Stimulated activated CD4-positive, alpha-beta T cell treated with anti-CD3 and anti-CD28 coated beads, Interleukin-12 subunit alpha, Interleukin-12 subunit beta, amount 100 ng/mL, for 48 hours (primary cell): Measurements from ENCODE around the gene PKM.

Experiments used
- DNase-seq, 3 donors: peaks; one replicate each; pipeline ENCODE4 v3.0.0-alpha.2; 2020; ENCODE audit warnings: low read depth in 2 of 3, low spot score in 1 of 3

The PKM gene

DNA sequence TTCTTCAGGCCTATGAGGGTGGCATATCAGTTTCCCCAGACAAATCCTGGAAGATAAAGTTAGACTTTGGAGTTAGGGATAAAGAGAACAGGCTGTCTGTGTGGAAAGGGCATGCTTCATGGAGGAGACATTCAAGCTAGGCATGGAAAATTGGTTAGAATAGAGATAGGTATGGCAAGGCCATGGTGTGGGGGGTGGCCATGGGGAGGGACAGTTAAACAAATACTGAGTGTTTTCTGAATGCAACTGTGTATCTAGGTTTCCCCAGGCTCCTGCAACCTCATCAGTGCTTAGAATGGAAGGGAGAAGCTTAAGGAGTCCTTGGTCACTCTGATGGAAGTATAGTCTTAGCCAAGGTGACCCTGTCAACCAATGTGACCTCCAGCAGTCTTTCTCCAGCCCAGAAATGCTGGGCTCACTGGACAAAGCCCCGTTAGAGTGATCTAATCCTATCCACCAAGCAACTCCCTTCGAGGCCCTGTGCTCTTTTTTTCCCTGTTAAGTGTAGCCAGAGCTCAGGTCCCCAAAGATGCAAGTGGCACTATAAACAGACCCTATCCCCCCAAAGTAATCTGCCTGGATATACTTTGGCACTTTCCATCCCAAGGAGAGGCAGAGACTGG is 5.5 kb upstream of the PKM start:
- DNase-seq: no peak

DNA sequence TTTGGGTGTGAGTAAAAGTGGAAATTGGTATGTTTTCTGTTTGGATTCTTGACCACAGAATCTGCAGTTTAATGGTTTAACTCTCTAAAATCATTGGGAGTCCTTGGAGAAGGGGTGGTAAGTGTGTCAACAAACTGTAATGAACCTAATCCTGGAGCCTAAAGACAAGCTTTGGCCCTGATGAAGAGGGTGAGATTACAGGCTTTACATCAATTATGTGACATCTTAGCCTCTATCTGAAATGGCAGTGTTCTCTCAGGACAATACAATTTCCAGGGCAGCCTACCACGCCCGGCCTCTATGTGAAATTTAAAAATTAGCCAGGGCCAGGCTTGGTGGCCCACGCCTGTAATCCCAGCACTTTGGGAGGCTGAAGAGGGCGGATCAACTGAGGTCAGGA is 4.3 kb upstream of the PKM start:
- no peak for DNase-seq

DNA sequence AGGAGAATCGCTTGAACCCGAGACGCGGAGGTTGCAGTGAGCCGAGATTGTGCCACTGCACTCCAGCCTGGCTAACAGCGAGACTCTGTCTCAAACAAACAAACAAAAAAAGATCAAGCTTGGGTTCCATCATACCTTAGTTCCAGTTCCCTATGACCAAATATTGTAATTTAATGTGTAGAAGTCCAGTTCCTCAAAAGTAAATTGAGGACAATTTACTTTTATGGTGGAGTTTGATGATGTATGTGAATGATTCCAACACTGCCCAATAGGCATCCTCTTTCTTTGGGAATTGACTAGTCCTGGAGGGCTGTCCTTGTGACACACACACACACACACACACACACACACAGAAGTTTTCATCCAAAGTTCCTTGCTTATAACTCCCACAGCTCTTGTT is 2.8 kb upstream of the PKM start:
- no peak for DNase-seq

DNA sequence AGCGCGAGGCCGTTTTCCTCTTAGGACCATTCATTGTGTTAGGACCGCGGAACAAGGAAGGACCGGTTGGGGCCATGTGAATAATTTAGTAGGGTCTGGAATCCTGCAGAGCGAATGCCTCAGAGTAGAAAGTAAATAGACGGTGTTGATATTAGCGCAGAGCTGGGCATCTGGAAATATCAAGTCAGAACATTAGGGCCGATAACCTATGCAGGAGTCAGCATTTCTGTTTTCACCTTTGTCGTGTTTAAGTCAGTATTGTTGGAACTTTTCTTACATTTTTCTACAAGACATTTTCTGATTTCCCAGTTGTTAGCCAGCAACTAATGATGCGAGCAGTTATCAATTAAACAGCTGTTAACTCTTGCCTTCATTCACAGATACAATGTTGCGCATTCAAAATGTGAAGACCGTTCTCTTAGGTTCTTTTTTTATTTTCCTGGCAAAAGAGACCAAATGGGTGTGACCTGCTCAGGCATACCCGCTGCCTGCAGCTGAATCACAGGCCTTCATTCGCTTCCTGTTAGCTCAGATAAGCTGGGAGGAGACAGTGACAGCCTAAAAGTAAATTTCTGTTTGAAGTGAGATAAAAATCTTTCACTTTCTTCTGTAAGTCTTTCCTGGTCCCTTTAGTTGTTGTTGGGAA is 966 bp upstream of the PKM start:
- DNase-seq: peak in 1 of 3 donors; percentile 33

DNA sequence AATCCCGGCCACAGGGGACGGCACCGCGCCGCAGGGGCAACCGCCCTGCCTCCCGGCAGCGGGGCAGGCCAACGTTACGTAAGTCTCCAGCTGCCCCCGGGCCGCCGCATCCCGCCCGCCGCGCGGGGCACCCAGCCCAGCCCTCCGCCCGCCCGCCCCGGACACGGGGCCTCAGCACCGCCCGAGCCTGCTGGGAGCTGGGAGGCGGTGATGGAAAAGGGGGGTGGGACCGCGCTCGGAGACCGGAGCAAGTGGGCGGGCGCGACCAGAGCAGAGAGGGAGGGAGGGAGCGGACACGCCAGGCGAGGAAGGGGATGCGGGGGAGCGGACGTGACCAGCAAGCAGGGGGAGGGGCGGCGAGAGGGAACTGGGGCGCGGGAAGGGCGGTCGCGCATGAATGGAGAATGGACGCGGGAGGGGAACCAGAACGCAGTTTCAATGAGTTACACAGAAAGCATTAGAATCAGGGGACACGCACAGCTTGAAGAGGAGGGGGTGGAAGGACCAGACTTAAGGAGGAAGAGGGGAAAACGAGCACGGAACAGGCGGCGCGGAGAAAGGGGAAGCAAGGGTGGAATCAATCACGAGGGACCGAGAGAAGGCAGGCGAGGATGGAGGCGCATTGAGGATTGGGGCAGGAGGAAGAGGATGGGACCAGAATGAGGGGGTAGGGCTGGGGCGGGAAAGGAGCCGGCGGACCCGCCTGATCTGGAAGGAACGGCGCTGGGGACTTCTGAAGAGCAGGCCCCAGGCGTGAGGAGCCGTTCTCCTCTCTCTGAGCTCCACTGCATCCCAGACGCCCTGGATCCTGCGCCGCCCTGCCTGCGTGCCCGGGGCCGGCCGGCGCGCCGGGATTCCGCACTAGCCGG is 559 bp downstream of the PKM start:
- peak; percentile 85 to 93 (median 88) for DNase-seq

DNA sequence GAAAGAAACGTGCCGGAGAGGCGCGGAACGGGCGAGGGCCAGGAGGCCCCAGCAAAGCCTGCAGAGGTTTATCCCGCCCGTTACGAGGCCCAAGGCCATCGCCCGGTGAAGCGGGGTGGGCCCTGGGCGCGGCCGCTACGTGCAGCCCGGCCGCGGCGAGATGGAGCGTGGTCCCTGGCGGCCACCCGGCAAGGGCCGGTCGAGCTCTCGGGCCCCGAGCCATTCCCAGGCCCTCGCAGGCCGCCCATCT is 1.1 kb downstream of the PKM start:
- no peak for DNase-seq

DNA sequence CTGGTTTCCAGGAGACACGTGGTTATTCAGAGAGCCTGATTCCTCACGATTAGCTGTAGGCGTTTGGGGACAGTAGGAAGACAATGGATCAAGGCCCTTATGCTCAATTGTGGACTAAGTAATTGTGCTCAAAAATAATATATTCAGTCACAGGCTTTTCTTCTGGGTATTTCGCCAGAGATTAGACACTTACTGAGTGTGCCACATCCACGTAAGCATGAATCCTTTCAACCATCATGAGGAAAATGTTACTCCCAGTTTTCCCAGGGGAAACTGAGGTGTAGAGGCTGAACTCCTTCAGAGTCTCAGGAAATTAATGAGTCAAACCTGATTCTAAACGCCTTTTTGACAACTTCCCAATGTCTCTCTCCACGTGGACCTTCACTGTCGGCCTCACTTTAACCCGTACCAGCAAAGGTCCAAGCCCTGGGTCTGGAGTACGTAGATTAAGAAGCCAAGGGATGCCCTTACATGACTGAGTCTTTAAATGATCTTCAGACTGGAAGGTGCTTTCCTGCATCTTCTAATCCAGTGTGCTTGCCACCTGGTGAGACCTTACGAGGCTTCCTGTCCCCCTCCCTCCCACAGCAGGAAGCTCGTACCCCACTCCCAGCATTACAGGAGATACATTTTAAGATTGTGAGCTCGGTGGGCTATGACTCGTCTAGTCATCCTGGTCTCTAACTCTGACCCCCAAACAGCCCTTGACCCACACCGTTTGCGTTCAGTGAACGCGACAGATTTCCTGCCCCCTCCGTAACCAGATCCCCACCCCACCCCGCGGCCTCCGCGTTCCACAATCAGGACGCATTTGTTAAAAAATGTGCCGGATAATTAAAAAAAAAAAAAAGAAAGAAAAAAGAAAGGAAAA is 1.7 kb downstream of the PKM start:
- peak in 2 of 3 donors; percentile 23 to 26 for DNase-seq

DNA sequence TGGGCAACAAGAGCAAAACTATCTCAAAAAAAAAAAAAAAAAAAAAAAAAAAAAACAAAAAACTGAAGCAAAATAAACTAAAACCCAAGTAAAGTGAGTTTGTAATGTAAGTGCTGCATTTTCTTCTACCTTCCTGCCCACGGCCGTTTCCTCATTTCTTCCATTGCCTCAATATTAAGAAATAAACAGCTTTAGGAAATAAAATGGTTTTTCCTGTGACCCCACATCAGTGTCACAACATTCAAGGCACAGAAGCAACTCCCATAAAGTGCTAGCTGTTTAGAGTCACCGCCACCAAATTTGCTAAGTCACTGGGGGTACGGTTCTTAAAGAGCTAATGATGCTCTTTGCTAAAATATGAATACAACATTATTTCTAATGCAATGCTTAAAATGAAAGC is 3.3 kb downstream of the PKM start:
- DNase-seq: peak in 1 of 3 donors; percentile 19

DNA sequence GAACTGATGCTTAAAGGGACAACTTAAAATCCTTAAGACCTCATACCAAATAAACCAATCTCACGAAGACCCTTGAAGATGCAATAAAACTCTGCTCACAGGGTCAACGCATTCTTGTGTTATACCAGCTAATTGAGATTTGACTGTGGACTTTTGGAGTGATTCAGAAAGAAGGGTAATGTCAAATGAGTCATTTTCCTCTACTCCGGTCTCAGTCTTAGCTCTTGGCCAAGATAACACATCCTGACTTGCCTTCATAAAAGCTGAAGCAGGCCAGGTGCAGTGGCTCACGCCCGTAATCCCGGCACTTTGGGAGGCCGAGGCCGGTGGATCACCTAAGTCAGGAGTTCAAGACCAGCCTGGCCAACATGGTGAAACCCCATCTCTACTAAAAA is 3.8 kb downstream of the PKM start:
- DNase-seq: peak; percentile 47 to 54 (median 52)

DNA sequence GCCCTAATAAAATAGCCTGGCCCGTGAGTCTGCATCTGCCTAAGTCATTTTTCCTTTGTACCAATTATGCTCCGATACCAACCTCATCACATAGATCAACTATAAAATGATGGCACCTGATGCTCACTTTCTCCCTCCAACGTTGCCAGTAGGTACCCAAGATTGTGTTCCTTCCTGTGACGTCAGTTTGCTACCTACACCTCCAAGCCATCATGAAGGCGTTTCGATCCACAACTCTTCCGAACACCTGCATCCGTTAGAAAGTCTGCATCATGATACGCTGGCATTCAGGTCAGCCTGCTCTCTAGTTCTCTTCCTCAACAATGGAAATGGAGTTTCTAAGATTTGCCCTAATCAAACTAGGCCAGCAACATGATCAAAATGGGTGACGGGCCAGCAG is 7.7 kb downstream of the PKM start:
- DNase-seq: no peak

DNA sequence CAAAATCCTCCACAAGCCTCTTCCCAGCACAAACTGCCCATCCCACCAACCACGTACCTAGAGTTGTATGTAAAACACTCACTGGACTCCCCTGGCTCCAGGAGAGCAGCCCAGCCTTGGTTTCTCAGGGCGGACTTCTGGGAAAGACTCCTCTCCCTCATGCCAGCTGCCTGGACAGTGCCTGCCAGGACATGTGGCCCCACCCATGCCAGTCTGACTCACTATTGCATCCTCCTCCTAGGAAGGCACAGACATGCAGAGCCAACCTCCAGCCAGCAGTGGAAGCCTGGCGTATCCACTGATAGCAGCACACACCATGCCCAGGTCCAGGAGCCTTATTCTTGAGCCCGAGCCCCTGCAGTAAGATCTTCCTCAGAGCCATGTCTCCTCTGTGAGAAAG is 8.6 kb downstream of the PKM start:
- DNase-seq: no peak

DNA sequence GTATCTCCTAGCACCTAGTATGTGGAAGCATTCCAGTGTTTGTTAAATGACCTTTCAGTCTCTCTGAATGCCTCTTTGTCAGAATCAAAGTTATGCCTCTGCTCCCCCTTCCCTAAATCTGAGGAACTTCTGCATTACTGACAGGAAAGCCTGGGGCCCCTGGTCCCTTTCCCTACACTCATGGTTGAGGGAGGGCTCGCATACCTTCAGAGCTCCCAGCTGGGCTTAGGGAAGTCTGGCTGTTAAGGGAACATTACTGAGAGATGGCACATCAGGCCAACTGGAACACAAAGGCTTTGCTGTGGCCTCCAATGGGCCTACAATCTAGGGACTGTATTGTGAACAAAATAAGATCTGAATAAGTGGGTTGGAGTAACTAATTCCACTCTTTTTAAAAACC is 10.3 kb downstream of the PKM start:
- DNase-seq: no peak

DNA sequence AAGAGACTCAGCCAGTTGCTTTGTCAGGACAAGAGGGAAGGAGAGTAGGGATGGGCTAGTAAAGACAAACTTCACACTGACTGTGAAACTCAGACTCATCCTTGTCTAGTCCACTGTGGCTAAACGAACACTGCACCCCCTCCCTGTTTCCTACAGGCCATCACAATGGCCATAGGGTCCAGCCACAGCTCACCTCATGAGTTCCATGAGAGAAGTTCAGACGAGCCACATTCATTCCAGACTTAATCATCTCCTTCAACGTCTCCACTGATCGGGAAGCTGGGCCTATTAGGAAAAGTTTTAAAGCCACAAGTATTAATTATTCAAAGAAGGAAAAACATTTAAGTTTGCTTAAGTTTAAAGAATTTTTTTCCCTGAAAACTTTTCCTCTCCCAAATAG is 13.8 kb downstream of the PKM start:
- no peak for DNase-seq

DNA sequence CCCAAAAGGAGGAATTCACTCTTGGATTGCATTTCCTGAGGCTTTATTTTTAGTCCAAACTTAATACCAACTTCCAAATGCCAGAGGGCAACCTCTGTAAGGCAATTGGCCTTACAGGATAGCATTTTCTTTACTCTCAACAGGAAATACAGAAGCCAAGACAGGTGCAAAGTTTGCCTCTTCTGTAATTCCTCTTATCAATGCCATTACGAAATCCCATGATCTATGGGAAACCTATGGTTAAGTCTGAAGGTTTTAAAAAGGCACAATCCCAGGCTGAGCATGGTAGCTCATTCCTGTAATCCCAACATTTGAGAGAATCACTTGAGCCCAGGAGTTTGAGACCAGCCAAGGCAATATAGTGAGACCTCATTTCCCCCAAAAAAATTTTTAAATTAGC is 14.9 kb downstream of the PKM start:
- DNase-seq: no peak

DNA sequence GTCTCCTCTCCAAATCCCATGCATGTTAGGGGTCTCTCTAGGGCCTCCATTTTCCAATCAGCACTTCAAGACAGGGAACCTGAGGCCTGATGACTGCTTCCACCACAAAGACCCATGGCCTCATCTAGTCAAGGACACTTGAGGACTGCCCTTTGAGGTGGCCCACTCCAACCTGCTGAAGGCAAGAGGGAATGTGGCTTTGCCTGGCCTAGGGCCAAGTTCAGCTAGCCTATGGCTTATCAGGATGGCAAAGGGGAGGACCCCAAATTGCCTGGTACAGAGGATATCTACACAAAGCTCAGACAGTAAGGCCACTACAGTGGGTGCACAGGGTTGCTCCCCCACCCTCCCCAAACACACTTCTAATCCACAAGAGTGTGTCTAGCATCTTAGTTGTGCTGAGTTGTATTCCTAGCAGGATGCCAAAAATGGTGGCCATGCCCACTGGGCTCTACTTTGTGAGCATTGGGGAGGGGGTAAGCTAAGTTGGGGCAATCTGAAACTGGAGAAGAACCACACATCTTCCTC is 23.4 kb downstream of the PKM start:
- no peak for DNase-seq

DNA sequence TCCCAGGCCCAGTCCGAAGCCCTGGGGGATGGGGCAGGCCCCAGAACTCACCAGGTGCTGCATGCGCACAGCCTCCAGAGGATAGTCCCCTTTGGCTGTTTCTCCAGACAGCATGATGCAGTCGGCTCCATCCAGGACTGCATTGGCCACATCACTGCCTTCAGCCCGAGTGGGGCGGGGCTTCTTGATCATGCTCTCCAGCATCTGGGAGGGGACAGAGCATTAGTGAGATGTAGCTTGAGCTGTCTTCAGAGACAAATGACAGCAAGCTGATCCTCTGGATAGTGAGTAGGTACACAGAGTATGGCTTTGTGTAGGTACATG is 24.4 kb downstream of the PKM start:
- no peak for DNase-seq

DNA sequence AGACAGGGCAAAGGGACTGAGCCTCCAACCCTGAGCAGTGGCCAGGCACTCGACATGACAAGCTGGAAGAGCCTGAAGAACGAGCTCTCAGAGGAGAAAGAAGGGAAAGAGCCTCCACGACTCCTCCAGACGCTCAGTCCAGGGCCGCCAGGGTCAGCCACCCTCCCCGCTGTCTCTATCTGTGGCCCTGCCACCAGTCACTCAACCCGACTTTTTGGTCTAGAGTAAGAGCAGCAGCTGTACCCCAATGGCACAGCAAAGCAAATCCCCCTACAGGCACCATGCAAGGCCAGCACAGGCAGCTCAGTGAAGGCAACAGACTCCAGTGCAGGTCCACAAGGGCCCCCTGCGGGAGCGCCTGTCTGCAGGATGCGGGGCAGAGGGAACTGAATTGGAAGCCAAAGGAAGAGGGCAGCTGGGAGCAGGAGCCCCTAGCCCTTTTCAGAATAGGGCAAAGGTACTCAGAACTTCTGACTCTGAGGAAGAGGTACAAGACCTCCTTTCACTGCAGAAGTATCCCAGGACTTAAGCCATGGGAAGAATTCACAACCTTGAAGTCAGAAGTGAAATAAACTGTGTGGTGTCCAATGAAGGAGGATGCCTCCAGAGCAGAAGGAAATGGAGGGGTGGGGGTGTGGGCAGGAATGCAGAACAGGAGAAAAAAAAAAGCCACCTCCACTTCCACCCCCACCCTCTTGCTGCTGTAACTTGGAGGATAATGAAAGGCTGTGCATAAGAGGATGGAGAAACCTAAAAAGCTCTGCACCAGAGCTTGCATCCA is 24.9 kb downstream of the PKM start:
- DNase-seq: no peak

DNA sequence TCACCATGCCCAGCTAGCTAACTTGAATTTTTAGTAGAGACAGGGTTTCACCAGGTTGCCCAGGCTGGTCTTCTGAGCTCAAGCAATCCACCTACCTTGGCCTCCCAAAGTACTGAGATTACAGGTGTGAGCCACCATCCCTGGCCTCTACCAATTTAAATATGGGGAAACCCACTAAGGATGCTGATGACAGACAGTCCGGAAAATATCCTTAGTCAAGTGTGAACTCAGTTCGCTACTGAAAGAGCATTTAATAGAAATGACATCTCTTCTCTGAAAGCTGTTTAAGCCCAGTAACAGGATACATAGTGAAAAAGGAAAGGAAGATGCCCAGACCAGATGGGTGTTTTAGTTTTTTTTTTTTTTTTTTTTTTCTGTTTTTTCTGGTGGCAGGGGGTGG is 25.7 kb downstream of the PKM start:
- DNase-seq: no peak

DNA sequence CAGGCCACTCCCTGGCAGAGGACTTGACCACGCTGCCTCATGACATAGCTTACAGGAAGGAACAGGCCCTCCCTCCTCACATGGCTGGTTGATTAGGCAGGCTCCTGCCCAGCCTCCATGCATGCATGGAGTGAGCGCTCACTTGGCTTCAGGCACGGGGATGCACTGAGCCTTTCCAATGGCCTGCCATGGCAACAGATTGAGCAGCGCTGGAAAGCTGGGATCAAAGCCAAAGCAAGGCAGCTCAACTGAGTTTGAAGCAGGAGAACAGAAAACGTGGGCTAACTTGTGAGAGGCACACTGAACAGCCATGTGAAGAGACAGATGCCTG is 27.5 kb downstream of the PKM start:
- DNase-seq: no peak

DNA sequence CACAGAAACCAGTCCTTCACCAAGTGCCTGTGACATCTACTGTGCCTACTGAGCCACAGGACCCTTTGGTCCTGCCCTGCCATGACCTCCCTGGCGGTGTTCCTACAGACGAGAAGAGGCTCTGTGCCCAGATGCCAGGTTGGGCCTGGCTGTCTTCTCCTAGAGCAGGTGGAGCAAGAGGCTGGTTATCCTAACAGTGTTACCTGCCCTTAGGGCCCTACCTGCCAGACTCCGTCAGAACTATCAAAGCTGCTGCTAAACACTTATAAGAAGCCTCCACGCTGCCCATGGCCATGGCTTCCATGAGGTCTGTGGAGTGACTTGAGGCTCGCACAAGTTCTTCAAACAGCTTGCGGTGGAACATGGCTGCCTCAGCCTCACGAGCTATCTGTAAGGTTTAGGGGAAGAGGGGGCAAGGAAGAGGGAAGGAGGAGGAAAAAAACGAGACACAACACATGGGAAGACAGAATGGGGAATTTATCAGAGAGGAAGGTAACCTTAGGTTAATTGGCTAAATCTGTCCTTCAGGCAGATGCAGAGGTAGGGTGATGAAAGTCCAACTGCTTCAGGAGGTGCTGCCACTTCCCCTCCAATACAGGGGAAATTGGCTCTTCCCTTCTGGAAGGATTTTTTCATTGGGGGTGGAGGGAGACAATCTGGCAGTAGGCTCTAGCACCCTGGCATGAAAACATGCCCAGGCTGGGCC is 28.0 kb downstream of the PKM start:
- DNase-seq: no peak
